HepG2 (cell line): Measurements from ENCODE around the gene NDUFA13. TPM values are rescaled to one million over a fixed set of nuclear protein-coding genes. Genes with fewer than 3 reads are reported as not detected.

Experiments
- BCL3 ChIP-seq: sonication (generic); formaldehyde crosslinking; IDR thresholded peaks from 2 replicates; pipeline ENCODE4 v1.5.1; 2020; ENCODE audit warnings: mild to moderate bottlenecking, missing genetic modification reagents, moderate library complexity
- MNT ChIP-seq: fragments of 450-650 bp; IDR thresholded peaks from 2 replicates; pipeline ENCODE4 v1.6.1; 2016
- NFRKB ChIP-seq: fragments of 450-650 bp; IDR thresholded peaks from 2 replicates; pipeline ENCODE4 v1.6.1; 2017
- ZNF10 ChIP-seq: sonication (generic); formaldehyde crosslinking; IDR thresholded peaks from 2 replicates; pipeline ENCODE4 v1.4.0; 2020; ENCODE audit warnings: mild to moderate bottlenecking, low read depth, missing genetic modification reagents, borderline replicate concordance
- polyA plus RNA-seq, 8 experiments: library from polyadenylated mRNA; depleted of rRNA in 3 of 8; stranded (reverse) in 7 of 8; unstranded in 1 of 8; fragments of >200 nt; fragmentation: Illumina TruSeq in 4 of 8; extraction: Trizol in 4 of 8; gene quantifications; 2 replicates each; pipeline versions ENCODE4 v1.2.1 to v1.2.3, GENCODE V29; 2011 to 2016; ENCODE audit warnings: low read depth in 4 of 8, missing spikeins in 1 of 8, mixed read lengths in 1 of 8; ENCODE audit not compliant: insufficient read depth in 1 of 8
- total RNA-seq, 5 experiments: library from RNA; depleted of rRNA; stranded (reverse); fragments of >200 nt; fragmentation: Illumina TruSeq; extraction: Trizol; gene quantifications; 2 replicates each; pipeline ENCODE4 v1.2.3, GENCODE V29; 2016; ENCODE audit warnings: low read depth in 1 of 5
- TF ChIP-seq, protein P1 (sequence below): sonication (generic); formaldehyde crosslinking; IDR thresholded peaks from 2 replicates; pipeline ENCODE4 v1.5.0; 2020; ENCODE audit warnings: mild to moderate bottlenecking, missing genetic modification reagents, borderline replicate concordance

The NDUFA13 gene
- total and polyA plus RNA-seq, 2 of the 13 experiments (the other 11 are each of a cell fraction or from before 2014, with no cell fraction given) = 337 to 366 TPM

- TF ChIP-seq BCL3 (CRISPR knock-in tag) (no peak), ZNF10 (CRISPR knock-in tag) (no peak), NFRKB (no peak), MNT (no peak)
- TF ChIP-seq, protein P1, sequence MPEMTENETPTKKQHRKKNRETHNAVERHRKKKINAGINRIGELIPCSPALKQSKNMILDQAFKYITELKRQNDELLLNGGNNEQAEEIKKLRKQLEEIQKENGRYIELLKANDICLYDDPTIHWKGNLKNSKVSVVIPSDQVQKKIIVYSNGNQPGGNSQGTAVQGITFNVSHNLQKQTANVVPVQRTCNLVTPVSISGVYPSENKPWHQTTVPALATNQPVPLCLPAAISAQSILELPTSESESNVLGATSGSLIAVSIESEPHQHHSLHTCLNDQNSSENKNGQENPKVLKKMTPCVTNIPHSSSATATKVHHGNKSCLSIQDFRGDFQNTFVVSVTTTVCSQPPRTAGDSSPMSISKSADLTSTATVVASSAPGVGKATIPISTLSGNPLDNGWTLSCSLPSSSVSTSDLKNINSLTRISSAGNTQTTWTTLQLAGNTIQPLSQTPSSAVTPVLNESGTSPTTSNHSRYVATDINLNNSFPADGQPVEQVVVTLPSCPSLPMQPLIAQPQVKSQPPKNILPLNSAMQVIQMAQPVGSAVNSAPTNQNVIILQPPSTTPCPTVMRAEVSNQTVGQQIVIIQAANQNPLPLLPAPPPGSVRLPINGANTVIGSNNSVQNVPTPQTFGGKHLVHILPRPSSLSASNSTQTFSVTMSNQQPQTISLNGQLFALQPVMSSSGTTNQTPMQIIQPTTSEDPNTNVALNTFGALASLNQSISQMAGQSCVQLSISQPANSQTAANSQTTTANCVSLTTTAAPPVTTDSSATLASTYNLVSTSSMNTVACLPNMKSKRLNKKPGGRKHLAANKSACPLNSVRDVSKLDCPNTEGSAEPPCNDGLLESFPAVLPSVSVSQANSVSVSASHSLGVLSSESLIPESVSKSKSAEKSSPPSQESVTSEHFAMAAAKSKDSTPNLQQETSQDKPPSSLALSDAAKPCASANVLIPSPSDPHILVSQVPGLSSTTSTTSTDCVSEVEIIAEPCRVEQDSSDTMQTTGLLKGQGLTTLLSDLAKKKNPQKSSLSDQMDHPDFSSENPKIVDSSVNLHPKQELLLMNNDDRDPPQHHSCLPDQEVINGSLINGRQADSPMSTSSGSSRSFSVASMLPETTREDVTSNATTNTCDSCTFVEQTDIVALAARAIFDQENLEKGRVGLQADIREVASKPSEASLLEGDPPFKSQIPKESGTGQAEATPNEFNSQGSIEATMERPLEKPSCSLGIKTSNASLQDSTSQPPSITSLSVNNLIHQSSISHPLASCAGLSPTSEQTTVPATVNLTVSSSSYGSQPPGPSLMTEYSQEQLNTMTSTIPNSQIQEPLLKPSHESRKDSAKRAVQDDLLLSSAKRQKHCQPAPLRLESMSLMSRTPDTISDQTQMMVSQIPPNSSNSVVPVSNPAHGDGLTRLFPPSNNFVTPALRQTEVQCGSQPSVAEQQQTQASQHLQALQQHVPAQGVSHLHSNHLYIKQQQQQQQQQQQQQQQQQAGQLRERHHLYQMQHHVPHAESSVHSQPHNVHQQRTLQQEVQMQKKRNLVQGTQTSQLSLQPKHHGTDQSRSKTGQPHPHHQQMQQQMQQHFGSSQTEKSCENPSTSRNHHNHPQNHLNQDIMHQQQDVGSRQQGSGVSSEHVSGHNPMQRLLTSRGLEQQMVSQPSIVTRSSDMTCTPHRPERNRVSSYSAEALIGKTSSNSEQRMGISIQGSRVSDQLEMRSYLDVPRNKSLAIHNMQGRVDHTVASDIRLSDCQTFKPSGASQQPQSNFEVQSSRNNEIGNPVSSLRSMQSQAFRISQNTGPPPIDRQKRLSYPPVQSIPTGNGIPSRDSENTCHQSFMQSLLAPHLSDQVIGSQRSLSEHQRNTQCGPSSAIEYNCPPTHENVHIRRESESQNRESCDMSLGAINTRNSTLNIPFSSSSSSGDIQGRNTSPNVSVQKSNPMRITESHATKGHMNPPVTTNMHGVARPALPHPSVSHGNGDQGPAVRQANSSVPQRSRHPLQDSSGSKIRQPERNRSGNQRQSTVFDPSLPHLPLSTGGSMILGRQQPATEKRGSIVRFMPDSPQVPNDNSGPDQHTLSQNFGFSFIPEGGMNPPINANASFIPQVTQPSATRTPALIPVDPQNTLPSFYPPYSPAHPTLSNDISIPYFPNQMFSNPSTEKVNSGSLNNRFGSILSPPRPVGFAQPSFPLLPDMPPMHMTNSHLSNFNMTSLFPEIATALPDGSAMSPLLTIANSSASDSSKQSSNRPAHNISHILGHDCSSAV (CRISPR knock-in tag) = no peak
Measured at GRCh38 chr19:19510432-19510831, 5.6 kb upstream of the NDUFA13 start (continued).
